ENCODE measurements around the gene ROR2. TPM values are rescaled to one million over a fixed set of nuclear protein-coding genes. Genes with fewer than 3 reads are reported as not detected.

Gene ROR2
- total and polyA plus RNA-seq, 2 of the 13 experiments (the other 11 are each of a cell fraction or from before 2014, with no cell fraction given), result not detected

- TF ChIP-seq ZNF382 (CRISPR knock-in tag; IDR thresholded peaks at IDR 0.05; ENCODE audit: borderline replicate concordance) (no peak), RORA (CRISPR knock-in tag; IDR thresholded peaks at IDR 0.05) (no peak)
Measured at GRCh38 chr9:91727972-91728371, 222.1 kb downstream of the ROR2 start (continued).

- Histone ChIP-seq H3K36me3 (replicated peaks in 1 of 2; ENCODE audit: control insufficient read depth in 1 of 2, insufficient read depth in 2 of 2, low read length in 2 of 2) (no peaks in the 10 kb centered on the region), H3K4me3 (replicated peaks in 1 of 3; ENCODE audit: insufficient read depth in 1 of 3, low read depth in 2 of 3, low read length in 3 of 3) (no peak overlapping the region), H3K27me3 (ENCODE audit: control insufficient read depth in 1 of 2, insufficient read depth in 2 of 2, low read length in 2 of 2) (peaks cover 4 to 30% of the 10 kb centered on the region in 2 experiments; a peak in 4 of 5 replicates), H3K4me1 (ENCODE audit: insufficient read depth, low read length) (0 out of 2 replicates have a peak, but pooled peaks cover 8% of the 10 kb centered on the region), H3K9ac (ENCODE audit: insufficient read depth, low read depth, low read length) (no peak overlapping the region), H3K79me2 (ENCODE audit: insufficient read depth, low read length) (no peaks in the 10 kb centered on the region), H3K4me2 (ENCODE audit: low read depth, low read length) (no peak overlapping the region), H3K27ac (ENCODE audit: extremely low read length, insufficient read depth, low read length) (no peak overlapping the region), H4K20me1 (ENCODE audit: insufficient read depth, low read length) (no peaks in the 10 kb centered on the region), H3K9me3 (ENCODE audit: low read length) (no peaks in the 10 kb centered on the region), H2AFZ (ENCODE audit: low read length) (no peak overlapping the region)
- ChIA-PET POLR2A (no interaction called here), CTCF (ENCODE audit: low intra/inter-chr PET ratio, low total read pairs) (interaction anchor here (1.2 to 1.3 kb wide), 2 partner anchors 812 kb away, joined by 6 to 8 read pairs; no protein-coding TSS in a partner anchor)
- BruUV-seq (replicated peaks), result no TSS peak
- in situ Hi-C loops (cut with HindIII; ENCODE audit: extremely low pct_ligation_motif_present, low pct_unique_long_range_greater_than_20kb) (no loop called here), intact Hi-C loops (cut with micrococcal nuclease; ENCODE audit: unreplicated experiment) (loop anchor here (1.0 kb wide), 2 partner anchors 67 to 812 kb away; no protein-coding TSS in a partner anchor)
- 8% methylated on average over 7 of the region's 7 CpGs for WGBS (ENCODE audit: low lambda C conversion rate)
- DNase-seq (ENCODE audit: low spot score) (peak; percentile 41), ATAC-seq (peak; percentile 94), FAIRE-seq (peak; percentile 60)
- TF ChIP-seq ZNF576 (CRISPR knock-in tag; IDR thresholded peaks at IDR 0.05), result peak; percentile 95; the same call in 1 of the 2 replicates
- TF ChIP-seq ZBTB7B (CRISPR knock-in tag; IDR thresholded peaks at IDR 0.05), result no peak
- TF ChIP-seq RARA (CRISPR knock-in tag; IDR thresholded peaks at IDR 0.05), result peak; percentile 32; the same call in 1 of the 2 replicates
- no peak for TF ChIP-seq PTBP1 (IDR thresholded peaks at IDR 0.05; ENCODE audit: low read depth, low read length, poor library complexity, severe bottlenecking)
- TF ChIP-seq CTCF (CRISPR knock-in tag; IDR thresholded peaks at IDR 0.05), result peak; percentile 70
- peak; percentile 95 for TF ChIP-seq ZNF362 (CRISPR knock-in tag; IDR thresholded peaks at IDR 0.05; ENCODE audit: borderline replicate concordance)
- peak; percentile 36; the same call in 1 of the 2 replicates for TF ChIP-seq RAD21 (CRISPR knock-in tag; IDR thresholded peaks at IDR 0.05)
- peak; percentile 38; the same call in 1 of the 2 replicates for TF ChIP-seq SMC3 (IDR thresholded peaks at IDR 0.05; ENCODE audit: low read length)
- TF ChIP-seq STAG1 (CRISPR knock-in tag; IDR thresholded peaks at IDR 0.05), result peak; percentile 72
- no peak for TF ChIP-seq ZBTB4 (CRISPR knock-in tag; IDR thresholded peaks at IDR 0.05; ENCODE audit: borderline replicate concordance)
- TF ChIP-seq RFX5 (IDR thresholded peaks at IDR 0.05; ENCODE audit: low read depth, low read length), result no peak
- no peak for TF ChIP-seq ZNF713 (CRISPR knock-in tag; IDR thresholded peaks at IDR 0.05)
Measured at GRCh38 chr9:91727316-91727861, 222.6 kb downstream of the ROR2 start.
